ENCODE measurements around the gene TMEM119. TPM values are rescaled to one million over a fixed set of nuclear protein-coding genes. Genes with fewer than 3 reads are reported as not detected.
A peak's percentile ranks its signal among the peaks of the same experiment; 100 is the strongest.

The TMEM119 gene
- total RNA-seq, 1 experiment from 2014 or later = 1.4 TPM

- DNase-seq (ENCODE audit: low spot score) = no peak
Observed at GRCh38 chr12:108616359-108616758, 18.5 kb upstream of the TMEM119 start.

DNA sequence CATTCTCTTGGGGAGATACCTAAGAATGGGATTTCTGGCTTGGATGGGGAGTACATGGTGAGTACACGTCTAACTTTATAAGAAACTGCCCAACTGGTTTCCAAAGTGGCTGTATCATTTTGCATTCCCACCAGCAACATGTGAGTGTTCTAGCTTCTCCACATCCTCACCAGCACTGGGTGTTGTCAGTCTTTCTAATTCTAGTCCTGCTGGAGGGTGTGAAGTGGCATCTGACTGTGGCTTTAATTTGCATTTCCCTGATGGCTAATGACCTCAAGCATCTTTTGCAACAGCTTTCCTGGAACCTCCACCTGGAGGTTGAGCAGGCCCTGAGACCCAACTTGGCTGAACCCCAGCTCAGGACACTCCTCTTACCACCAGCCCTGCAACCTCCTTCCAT, 18.0 kb upstream of the TMEM119 start:
- DNase-seq (ENCODE audit: low spot score) = no peak

GRCh38 chr12:108614639-108615038, 16.8 kb upstream of the TMEM119 start:
- no peak for DNase-seq (ENCODE audit: low spot score)

GRCh38 chr12:108614041-108614440, 16.2 kb upstream of the TMEM119 start:
- DNase-seq (ENCODE audit: low spot score) = no peak

GRCh38 chr12:108613548-108613947, 15.7 kb upstream of the TMEM119 start:
- no peak for DNase-seq (ENCODE audit: low spot score)

- DNase-seq (ENCODE audit: low spot score) = peak; percentile 32
Observed at GRCh38 chr12:108612788-108613282, 15.0 kb upstream of the TMEM119 start.

DNA sequence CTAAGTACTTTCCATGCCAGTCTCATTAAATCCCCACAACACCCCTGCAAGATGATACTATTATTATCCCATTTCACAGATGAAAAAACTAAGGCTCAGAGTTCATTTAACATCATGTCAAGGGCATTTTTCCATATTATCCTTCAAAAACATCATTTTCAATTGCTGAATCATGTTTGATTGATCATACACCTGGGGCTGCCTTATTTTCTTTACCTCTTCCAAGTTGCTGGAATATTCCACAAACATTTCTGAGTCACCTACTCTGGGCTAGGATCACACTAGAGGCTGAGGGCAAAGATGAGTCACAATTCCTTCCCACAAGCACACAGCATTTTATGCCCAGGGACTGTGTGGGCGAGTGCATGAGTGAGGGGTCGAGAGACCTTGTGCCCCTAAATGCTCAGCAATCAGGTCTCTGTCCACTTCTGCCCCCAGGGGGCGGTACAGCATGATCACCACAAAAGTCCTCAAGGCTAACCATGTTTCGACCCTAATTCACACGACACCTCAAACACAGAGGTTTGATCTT, 14.1 kb upstream of the TMEM119 start:
- DNase-seq (ENCODE audit: low spot score) = peak; percentile 50

- no peak for DNase-seq (ENCODE audit: low spot score)
Observed at GRCh38 chr12:108610856-108611605, 13.1 kb upstream of the TMEM119 start.

GRCh38 chr12:108610336-108610815, 12.5 kb upstream of the TMEM119 start:
- DNase-seq (ENCODE audit: low spot score) = no peak

DNA sequence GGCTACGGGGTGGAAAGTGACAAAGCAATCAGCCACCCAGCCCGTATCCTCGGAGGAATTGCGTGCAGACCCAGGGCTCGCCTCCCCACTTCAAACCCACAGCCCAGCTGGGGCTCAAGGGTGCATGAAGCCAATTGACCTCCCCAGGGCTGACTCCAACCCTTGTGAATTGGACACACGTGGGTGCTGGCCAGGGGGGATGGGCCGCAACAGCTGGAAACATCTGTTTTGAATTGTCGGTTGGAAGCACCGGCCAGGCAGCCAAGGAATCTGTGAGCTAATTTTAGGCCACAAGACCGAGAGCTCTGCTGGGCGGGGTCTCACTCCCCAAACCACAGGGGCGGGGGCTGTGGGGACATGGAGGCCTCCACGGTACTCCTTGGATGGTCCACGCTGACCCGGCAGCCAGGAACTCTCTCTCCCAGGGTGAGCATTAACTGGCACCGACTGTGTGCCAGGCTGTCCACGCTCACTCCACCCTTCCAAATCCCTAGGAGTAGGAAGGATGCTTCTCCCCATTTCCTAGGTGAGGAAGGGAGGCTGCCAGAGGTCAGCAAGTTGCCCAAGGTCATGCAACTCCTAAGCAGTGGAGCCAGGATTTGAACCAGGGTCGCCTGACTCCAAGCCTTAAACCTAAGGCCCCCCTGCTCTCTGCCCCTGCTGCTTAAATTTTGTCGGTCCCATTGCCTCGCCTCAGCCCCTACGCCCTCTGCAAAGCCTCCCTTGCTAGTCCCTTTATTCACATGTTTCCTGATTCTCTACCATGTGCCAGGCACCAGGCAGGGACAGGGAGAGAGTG, 11.9 kb upstream of the TMEM119 start:
- DNase-seq (ENCODE audit: low spot score) = peak; percentile 69

DNA sequence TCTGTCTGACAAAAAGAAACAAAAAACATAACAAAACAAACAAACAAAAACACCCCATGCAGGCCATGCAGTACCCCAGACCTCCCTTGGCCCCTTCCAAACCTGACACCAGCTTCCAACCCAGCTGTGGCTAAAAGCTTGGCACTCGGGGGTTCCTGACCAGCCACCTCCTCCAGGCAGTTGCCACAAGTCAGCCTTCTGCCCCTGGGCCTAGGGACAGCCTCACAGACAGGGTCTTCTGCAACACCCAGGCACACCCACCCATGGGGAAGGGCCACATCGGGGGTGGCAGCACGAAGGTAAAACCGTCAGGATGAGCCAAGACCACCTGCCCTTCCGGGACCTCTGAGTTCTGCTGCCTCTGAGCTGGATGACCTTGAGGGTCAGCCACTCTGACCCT, 10.7 kb upstream of the TMEM119 start:
- no peak for DNase-seq (ENCODE audit: low spot score)

DNA sequence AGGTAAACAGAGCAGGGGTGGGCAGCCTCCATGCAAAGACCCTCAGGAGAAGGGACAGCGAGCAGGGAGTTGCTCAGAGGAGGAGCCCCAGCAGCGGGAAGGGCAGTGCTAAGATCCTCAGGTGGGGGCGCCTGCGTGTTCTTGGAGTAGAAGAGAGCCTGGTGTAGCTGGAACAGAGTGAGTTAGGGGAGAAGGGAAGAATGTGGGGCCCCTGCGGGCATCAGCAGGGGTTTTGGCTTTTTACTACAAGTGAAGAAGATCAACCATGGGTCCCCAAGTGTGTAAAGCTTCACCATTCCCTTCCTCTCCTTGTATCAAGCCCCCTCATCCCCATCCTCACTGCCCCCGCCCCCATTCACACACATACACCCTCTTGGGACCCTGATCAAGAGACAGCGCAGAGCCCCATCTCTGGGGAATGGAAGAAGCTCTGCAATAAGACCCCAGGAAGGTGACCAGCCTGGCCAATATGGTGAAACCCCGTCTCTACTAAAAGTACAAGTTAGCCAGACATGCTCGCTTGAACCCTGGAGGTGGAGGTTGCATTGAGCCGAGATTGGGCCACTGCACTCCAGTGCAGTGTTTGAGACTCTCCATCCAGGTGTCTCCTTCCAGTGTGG, 10.2 kb upstream of the TMEM119 start:
- DNase-seq (ENCODE audit: low spot score) = no peak

GRCh38 chr12:108606492-108606891, 8.6 kb upstream of the TMEM119 start:
- no peak for DNase-seq (ENCODE audit: low spot score)

DNA sequence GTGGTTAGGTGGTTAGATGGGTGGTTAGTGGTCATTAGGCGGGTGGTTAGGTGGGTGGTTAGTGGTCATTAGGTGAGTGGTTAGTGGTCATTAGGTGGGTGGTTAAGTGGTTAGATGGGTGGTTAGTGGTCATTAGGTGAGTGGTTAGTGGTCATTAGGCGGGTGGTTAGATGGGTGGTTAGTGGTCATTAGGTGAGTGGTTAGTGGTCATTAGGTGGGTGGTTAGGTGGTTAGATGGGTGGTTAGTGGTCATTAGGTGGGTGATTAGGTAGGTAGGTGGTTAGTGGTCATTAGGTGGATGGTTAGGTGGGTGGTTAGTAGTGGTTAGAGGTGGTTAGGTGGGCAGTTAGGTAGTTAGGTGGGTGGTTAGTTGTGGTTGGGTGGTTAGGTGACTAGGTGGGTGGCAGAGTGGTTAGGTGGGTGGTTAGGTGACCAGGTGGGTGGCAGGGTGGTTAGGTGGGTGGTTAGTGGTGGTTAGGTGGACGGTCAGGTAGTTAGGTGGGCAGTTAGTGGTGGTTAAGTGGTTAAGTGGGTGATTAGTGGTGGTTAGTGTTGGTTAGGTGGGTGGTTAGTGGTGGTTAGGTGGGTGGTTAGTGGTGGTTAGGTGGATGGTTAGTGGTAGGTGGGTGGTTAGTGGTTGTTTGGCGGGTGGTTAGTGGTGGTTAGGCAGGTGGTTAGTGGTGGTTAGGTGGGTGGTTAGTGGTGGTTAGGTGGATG, 8.0 kb upstream of the TMEM119 start:
- DNase-seq (ENCODE audit: low spot score) = no peak

DNA sequence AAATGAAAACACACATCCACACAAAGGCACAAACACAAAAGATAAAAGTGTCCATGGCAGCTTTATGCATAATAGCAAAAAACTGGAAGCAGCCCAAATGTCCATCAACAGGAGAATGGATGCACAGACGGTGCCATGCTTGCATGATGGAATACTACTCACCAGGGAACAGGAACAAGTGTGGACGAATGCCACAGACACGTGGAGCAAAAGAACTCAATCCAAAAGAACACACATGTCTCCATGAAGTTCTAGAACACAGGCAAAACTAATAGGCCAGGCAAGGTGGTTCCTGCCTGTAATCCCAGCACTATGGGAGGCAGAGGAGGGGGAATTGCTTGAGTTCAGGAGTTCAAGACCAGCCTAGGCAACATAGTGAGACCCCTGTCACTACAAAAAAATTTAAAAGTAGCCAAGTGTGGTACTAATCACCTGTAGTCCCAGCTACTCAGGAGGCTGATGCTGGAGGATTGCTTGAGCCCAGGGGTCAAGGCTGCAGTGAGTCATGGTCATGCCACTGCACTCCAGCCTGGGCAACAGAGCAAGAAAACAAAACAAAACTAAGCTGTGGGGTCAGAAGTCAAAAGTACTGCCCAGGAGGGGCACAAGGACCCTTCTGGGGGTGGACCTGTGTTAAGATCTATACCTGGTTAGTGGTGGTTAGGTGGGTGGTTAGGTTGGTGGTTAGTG, 7.3 kb upstream of the TMEM119 start:
- no peak for DNase-seq (ENCODE audit: low spot score)

DNA sequence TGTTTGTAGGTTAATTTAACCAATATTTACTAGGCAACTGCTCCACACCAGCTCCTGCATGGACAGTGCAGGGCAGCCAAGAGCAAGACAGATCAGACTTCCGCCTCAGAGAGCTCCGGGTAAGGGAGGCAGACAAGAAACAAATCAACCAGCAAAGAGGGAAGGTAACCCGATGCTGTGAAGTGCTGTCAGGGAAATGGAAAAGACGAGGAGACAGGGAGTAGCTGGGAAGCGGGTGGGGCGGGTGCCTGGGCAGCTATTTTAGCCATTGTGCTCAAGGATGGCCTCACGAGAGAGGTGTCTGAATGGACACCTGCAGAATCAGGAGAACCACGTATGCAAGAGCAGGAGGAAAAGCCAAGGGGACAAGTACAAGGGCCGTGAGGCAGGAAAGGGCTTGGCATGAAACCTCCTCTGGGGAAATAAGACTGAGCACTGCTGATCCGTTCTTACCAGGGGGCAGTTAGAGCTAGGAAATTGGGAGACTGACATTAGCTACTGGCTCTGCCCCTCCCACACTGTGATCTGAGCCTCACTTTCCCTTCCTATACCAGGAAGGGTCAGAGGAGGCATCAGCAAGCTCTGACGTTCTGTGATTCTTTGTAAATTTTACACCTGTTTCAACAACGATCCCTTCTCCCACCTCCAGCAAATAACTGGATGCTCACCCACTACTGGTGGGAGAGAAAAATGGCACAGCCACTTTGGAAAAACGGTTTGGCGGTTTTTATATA, 6.5 kb upstream of the TMEM119 start:
- DNase-seq (ENCODE audit: low spot score) = no peak

GRCh38 chr12:108603743-108604142, 5.9 kb upstream of the TMEM119 start:
- DNase-seq (ENCODE audit: low spot score) = no peak

GRCh38 chr12:108602976-108603704, 5.3 kb upstream of the TMEM119 start:
- no peak for DNase-seq (ENCODE audit: low spot score)

GRCh38 chr12:108602209-108602705, 4.4 kb upstream of the TMEM119 start:
- DNase-seq (ENCODE audit: low spot score) = no peak

All from H4 (cell line).